Transverse colon (tissue), 4 donors: Measurements from ENCODE around the gene AGFG1. TPM values are rescaled to one million over a fixed set of nuclear protein-coding genes. Genes with fewer than 3 reads are reported as not detected.

Experiments used
- DNase-seq: peaks from one replicate; pipeline ENCODE4 v3.0.0-alpha.2; 2019
- H3K27ac ChIP-seq, 4 donors: fragments of 200-600 bp; sonication (generic); 2 replicates each; pipeline ENCODE4 v1.5.1; 2016 to 2018; ENCODE audit warnings: inconsistent platforms in 4 of 4
- H3K27me3 ChIP-seq: fragments of 200-600 bp; sonication (generic); 2 replicates; pipeline ENCODE4 v1.5.1; 2017; ENCODE audit warnings: inconsistent platforms
- H3K36me3 ChIP-seq, 4 donors: fragments of 200-600 bp; sonication (generic); 2 replicates each; pipeline ENCODE4 v1.5.1; 2017 to 2019; ENCODE audit warnings: inconsistent platforms in 4 of 4
- H3K4me1 ChIP-seq, 4 donors: fragments of 200-600 bp; sonication (generic); 2 replicates each; pipeline ENCODE4 v1.5.1; 2017 to 2020; ENCODE audit warnings: inconsistent platforms in 4 of 4
- H3K4me3 ChIP-seq, 4 donors: fragments of 200-600 bp; sonication (generic); 1 replicate in 1 of 4; 2 replicates in 3 of 4; pipeline versions ENCODE4 v1.5.1 to v1.6.1; 2017 to 2019; ENCODE audit warnings: inconsistent platforms in 4 of 4
- H3K9me3 ChIP-seq, 2 donors: fragments of 200-600 bp; sonication (generic); 2 replicates each; pipeline ENCODE4 v1.5.1; 2017 to 2019; ENCODE audit warnings: inconsistent platforms in 2 of 2
- CTCF ChIP-seq, 5 experiments: fragments of 200-600 bp in 3 of 5; fragments of 450-650 bp in 2 of 5; sonication (generic) in 3 of 5; IDR thresholded peaks; 1 replicate in 2 of 5; 2 replicates in 3 of 5; pipeline ENCODE4 v1.5.1; 2016 to 2017; ENCODE audit warnings: antibody characterized with exemption in 5 of 5, inconsistent platforms in 3 of 5, mild to moderate bottlenecking in 2 of 5, moderate library complexity in 1 of 5
- EP300 ChIP-seq: sonication (generic); formaldehyde crosslinking; IDR thresholded peaks from one replicate; pipeline ENCODE4 v1.6.1; 2017; ENCODE audit warnings: antibody characterized with exemption, low read depth
- POLR2A ChIP-seq: fragments of 450-650 bp; IDR thresholded peaks from one replicate; pipeline ENCODE4 v1.6.1; 2016; ENCODE audit warnings: antibody characterized with exemption, mild to moderate bottlenecking, moderate library complexity
- POLR2AphosphoS5 ChIP-seq, 3 donors: sonication (generic); formaldehyde crosslinking; IDR thresholded peaks; one replicate each; pipeline ENCODE4 v1.6.1; 2016; ENCODE audit warnings: antibody characterized with exemption in 3 of 3
- WGBS, 2 donors: methylation state at CpG; one replicate each; pipeline ENCODE4 v1.1.5; 2018; ENCODE audit warnings: low coverage in 1 of 2; 5-methylcytosine and 5-hydroxymethylcytosine counted together
- in situ Hi-C, 4 donors: fragments of 200-750 bp; cut with MboI; loops; one replicate each; pipeline versions ENCODE4 v1.15.0 to v1.15.1; 2017; ENCODE audit warnings: low sequenced_read_pairs in 3 of 4, low pct_ligation_motif_present in 1 of 4, low pct_unique_long_range_greater_than_20kb in 1 of 4
- intact Hi-C: fragments of 100-400 bp; cut with DNase I; formaldehyde crosslinking; loops from one replicate; pipeline ENCODE4 v1.15.1; 2023; ENCODE audit warnings: low total_unique reads
- total RNA-seq, 4 donors: library from RNA; depleted of rRNA; stranded (reverse); fragments of >200 nt; gene quantifications; one replicate each; pipeline ENCODE4 v1.1.0, GENCODE V29; 2016

The AGFG1 gene
- total RNA-seq, 4 donors from 2014 or later: 15.5 to 76.3 (median 32.9) TPM

GRCh38 chr2:227473806-227474205 is 1.9 kb downstream of the AGFG1 start:
- H3K9me3 ChIP-seq: no peaks in the 10 kb centered on the region
- intact Hi-C loops: loop anchor here (5.0 kb wide), 1 partner anchor 183 kb away; no protein-coding TSS in a partner anchor
- H3K4me1 ChIP-seq: peaks cover 14 to 45% (median 27%) of the 10 kb centered on the region in 4 donors
- H3K36me3 ChIP-seq: no peaks in the 10 kb centered on the region
- no peak for DNase-seq
- peak overlapping the region in 1 of 4 donors; percentile 87 for H3K27ac ChIP-seq
- peak overlapping the region in 2 of 4 donors; percentile 78 to 95 for H3K4me3 ChIP-seq
- in situ Hi-C loops: no loop called here
- TF ChIP-seq POLR2A (no peak), EP300 (no peak), POLR2AphosphoS5 (IDR thresholded peaks at IDR 0.05) (no peak), CTCF (IDR thresholded peaks at IDR 0.05) (no peak)
- H3K27me3 ChIP-seq: no peaks in the 10 kb centered on the region
- WGBS, 2 donors: 17 to 26% methylated on average over 2 of the region's 2 CpGs

- WGBS, 2 donors: 27 to 39% methylated on average over 3 of the region's 3 CpGs
- TF ChIP-seq CTCF (IDR thresholded peaks at IDR 0.05) (no peak), POLR2A (no peak), POLR2AphosphoS5 (IDR thresholded peaks at IDR 0.05) (no peak), EP300 (no peak)
- in situ Hi-C loops (no loop called here), intact Hi-C loops (loop anchor here (5.0 kb wide), 1 partner anchor 183 kb away; no protein-coding TSS in a partner anchor)
- Histone ChIP-seq H3K4me1 (peaks cover 14 to 51% (median 29%) of the 10 kb centered on the region in 4 donors), H3K4me3 (peak overlapping the region in 1 of 4 donors; percentile 95), H3K27ac (no peak overlapping the region), H3K27me3 (no peaks in the 10 kb centered on the region), H3K9me3 (no peaks in the 10 kb centered on the region), H3K36me3 (no peaks in the 10 kb centered on the region)
- DNase-seq: no peak
Observed at GRCh38 chr2:227474410-227474809, 2.5 kb downstream of the AGFG1 start.

GRCh38 chr2:227477291-227477690 is 5.3 kb downstream of the AGFG1 start:
- TF ChIP-seq POLR2A (no peak), POLR2AphosphoS5 (IDR thresholded peaks at IDR 0.05) (no peak), EP300 (no peak), CTCF (IDR thresholded peaks at IDR 0.05) (no peak)
- peaks cover 14 to 65% (median 42%) of the 10 kb centered on the region in 4 donors for H3K4me1 ChIP-seq
- H3K4me3 ChIP-seq: no peak overlapping the region
- 83 to 96% methylated on average over 4 of the region's 4 CpGs for WGBS, 2 donors
- in situ Hi-C loops (loop anchor here in 1 of 4 donors (25.0 kb wide), 1 partner anchor 285 kb away; no protein-coding TSS in a partner anchor), intact Hi-C loops (no loop called here)
- no peaks in the 10 kb centered on the region for H3K27me3 ChIP-seq
- no peaks in the 10 kb centered on the region for H3K9me3 ChIP-seq
- no peak overlapping the region for H3K27ac ChIP-seq
- no peaks in the 10 kb centered on the region for H3K36me3 ChIP-seq
- no peak for DNase-seq

- DNase-seq: no peak
- WGBS, 2 donors: 45 to 51% methylated on average over 2 of the region's 2 CpGs
- H3K4me3 ChIP-seq: no peak overlapping the region
- intact Hi-C loops: loop anchor here (10.0 kb wide), 1 partner anchor 285 kb away; no protein-coding TSS in a partner anchor
- no peak overlapping the region for H3K27ac ChIP-seq
- no peaks in the 10 kb centered on the region for H3K27me3 ChIP-seq
- no peaks in the 10 kb centered on the region for H3K9me3 ChIP-seq
- no peaks in the 10 kb centered on the region for H3K36me3 ChIP-seq
- in situ Hi-C loops: loop anchor here in 1 of 4 donors (25.0 kb wide), 1 partner anchor 282 kb away; no protein-coding TSS in a partner anchor
- TF ChIP-seq EP300: no peak
- TF ChIP-seq CTCF (IDR thresholded peaks at IDR 0.05): peak in 1 of 5 experiments; percentile 9
- peaks cover 0 to 64% (median 32%) of the 10 kb centered on the region in 4 donors for H3K4me1 ChIP-seq
Observed at GRCh38 chr2:227479865-227480475, 8.0 kb downstream of the AGFG1 start.
